ENCODE data around the gene PDRG1.

The PDRG1 gene

DNA sequence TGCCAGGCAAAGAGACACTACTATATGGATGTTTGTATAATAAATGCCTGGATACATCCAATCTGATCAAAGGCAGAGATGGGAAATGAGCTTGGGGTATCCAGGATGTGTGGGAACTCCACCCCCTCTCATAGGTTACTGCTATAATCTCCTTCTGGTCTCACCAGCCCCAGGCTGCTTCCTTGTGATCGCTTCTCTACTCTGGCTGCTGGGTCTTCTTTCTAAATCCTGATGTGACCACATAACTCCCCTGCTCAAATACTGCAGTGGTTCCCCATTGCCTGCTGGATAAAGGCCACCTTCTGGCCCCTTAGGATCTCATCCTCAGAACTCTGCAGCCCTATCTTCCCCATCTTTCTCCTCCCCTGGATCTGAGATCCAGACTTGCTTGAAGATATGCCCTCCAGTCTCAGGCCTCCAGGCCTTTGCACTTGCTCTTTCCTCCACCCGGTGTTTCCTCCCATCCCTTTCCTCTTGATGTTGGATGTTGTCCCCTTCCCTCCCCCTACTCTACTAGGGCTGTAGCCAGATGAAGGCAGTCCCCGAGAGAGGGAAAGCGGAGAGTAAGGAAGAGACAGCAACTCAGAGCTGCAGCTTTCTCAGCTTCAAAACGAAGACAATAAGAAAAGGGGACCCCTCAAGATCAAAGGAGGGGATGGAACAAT lies 15.3 kb upstream of the PDRG1 start:
- DNase-seq = no peak

DNA sequence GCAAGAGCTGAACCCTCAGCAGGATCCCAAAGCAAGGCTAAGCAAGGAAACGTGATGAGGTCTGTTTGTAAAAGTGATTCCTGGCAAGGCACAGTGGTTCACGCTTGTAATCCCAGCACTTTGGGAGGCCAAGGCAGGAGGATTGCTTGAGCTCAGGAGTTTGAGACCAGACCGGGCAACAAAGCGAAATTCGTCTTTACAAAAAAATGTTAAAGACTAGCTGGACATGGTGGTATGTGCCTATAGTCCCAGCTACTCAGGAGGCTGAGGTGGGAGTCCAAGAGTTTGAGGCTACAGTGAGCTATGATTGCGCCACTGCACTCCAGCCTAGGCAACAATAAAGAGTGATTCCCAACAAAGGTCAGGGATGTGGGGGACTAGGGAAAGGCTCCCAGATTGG lies 12.0 kb upstream of the PDRG1 start:
- DNase-seq = no peak

DNA sequence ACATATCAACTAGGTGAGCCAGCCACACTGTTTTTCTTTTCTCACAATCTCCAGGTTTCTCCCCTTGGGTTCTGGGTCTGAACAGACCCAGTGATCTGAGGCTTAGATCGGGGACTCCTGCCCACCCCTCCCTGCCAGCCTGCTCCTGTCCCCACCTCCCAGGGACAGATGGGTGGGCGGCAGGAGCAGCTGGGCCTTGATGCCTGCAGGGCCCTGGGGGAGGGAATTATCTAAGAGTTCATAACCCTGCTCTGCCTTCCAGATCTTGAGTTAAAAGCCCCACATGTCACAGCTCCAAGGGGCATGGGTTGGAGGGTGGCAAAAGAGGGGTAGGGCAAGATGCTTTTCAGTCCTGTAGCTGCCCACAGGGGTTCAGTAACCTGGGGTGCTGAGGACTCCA lies 10.9 kb upstream of the PDRG1 start:
- no peak for DNase-seq

DNA sequence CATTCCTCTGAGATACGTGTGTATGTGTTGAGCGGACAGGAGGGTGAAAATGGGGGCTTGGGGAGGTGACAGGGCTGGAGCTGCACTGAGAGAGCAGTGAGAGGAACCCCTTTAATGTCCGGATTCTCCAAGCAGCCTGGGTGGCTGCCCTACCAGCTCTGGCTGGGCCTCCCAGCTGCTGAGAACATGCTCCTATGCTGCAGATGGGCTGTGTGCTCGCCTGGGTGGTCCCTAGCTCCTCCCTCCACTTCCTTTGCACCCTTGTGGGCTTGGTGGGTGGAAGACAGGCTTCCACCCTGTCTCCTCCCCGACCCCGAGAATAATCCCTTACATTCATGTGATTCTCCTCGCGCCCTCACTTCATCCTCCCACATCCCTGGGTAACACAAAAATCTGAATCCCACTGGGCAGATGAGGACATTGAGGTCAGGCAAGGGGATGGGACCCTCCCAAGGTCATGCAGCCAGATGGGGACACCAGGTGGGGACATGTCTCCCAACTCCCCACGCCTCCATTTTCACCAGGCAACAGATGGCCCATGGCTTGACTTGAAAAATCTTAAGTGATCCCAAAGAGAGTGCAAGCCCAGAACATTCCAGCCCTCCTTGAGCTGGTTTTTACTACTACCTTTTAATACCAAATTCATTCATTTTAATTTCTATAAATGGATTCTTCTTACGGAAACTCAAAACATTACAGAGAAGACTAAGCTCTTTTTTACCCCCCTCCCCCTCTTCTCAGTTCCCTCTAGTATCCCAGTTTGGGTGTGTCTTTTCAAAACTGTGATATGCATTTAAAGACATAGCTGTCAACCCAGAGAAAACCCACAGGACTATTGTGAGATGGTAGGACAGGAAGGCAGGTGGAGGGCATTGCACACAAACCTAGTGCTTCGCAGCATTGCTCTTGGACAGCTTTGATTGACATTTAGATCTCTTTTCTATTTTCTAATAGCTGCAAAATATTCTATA lies 5.0 kb upstream of the PDRG1 start:
- peak; percentile 55 for DNase-seq

DNA sequence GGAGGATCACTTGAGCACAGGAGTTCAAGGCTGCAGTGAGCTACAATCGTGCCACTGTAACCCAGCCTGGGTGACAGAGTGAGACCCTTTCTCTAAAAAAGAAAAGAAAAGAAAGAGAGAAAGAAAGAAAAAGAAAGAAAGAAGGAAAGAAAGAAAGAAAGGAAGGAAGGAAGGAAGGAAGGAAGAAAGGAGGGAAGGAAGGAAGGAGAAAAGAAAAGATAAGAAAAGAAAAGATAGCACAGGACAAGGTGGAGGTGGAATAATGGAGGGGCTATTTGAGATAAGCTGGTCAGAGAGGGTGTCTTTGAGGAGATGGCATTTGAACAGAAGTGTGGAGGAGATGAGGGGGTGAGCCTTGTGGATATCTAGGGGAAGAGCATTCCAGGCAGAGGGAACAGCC lies 2.7 kb upstream of the PDRG1 start:
- DNase-seq = no peak

DNA sequence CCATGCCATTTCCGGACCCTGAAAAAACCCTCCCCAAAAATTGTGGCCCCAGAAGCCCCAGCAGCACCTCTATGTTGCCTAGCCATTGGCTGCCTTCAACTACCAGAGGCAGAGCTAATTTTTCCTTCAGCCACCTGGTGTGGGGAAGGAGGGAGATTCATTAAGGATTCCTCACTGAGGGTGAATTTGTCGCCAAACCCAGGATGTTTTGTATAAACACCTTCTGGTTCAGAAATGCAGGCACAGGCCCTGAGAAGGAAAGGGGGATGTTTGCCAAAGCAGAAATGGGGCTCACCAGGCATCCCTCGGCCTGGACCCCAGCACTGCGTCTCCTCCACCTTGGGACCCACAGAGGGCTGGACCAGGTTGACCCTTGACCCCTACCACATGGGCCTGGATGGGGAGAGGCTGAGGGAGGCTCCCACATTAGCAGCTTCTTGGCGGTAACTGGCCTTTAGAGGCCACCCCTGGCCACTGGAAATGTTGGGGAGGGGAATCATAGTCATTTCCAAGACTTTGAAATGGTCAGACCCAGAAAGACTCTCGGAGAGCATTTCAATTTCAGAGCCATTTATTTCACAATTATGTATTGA lies 1.8 kb upstream of the PDRG1 start:
- DNase-seq = no peak

DNA sequence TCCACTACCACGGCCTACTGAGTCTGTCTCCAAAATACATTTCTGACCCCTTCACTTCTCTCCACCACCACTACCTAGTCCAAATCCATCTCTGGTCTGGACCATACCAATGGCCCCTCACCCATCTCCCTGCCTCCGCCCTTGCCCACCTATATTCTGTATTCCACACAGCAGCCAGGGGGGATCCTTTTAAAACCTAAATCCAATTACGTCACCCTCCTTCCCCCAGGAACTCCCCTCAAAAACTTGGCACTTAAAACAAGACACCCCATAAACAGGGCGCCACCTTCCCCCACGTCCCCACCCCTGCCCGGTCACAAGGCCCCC lies 680 bp downstream of the PDRG1 start:
- DNase-seq = no peak

DNA sequence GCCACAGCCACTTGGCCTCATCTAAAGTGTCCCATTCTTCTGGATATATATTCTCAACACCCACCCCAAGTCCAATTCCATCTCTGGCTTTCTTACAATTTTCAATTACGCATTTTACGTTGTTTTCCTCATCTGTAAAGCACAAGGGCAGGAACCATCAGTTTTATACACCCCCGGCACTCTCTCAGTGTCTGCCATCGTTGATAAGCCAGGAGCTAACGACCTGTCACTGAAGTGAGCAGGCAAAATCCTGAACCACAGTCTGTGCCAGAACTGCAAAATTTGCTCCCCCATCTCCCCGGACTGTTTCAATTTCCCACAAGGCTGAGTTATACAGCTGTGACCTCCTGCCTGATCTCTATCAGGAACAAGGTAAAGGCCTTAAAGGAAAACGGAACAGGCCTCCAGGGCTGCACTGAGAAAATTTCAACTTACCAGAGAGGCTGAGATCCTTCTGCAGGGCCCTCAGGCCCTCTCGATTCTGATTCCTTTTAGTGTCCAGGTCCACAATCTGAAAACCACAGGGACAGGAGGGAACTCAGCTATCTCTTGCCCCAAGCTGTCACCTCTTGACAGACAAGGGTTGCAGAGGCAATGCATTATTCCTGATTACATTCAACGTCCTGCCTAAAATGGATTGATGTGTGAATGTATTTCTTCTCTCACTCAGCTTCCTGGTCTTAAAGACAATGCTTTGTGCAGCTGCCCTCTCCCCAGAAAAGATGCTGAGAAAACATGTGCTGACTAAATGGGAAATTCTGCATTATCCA lies 1.8 kb downstream of the PDRG1 start:
- DNase-seq = peak; percentile 83

DNA sequence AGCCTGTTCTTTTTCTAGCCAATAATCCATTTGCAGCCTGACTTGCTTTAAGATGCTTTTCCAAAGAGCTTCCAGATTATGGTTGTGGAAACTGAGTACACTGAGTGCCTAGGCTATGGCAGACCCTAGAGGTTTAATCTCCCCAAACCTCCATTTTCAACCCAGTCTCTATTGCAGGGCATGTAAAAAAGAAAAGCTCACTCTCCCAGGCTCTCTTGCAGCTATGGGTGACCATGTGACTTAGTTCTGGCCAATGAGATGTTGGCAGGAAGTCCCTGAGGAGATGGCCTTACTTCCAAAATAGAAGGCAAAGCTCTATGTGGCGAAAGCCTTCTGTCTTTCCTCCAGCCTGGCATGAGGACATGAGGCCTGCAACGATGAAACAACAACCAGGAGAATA lies 3.8 kb downstream of the PDRG1 start:
- peak; percentile 29 for DNase-seq

DNA sequence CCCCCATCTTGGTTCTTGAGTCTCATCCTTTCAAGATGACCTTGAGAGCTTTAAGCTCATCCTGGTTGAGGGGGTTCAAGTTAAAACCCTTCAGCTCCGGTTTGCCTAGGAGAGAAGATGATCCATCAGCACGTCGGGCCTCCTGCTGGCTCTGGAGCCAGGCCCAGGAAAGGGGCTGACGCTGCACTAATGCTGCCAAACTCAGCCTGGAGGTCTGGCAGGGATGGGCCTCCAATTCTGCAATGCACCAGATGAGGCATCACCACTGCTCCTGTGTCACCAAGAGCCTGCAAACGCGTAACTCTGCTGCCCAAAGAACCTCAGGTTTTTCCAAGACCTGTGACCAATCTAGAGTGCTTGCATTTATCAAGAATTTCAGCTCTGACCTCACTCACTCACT lies 6.1 kb downstream of the PDRG1 start:
- no peak for DNase-seq

DNA sequence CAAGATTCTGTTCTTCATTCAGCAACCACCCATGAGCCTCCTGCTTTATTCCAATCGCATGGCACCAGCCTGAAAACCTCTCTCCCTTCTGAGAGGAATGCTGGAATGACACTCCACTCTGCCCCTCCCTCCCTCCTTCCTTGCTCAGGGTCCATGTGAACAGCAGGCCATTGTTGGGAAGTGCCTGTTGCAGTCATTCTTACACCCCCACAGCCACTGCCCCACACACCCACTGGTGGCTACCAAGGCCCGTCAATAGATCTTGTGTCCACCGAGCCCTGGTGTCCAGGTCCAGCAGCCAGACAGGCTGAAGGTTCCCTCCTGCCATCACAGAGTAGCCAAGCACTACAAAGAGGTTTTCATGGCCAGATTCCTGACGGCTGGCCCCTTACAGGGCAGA lies 6.5 kb downstream of the PDRG1 start:
- DNase-seq = no peak

DNA sequence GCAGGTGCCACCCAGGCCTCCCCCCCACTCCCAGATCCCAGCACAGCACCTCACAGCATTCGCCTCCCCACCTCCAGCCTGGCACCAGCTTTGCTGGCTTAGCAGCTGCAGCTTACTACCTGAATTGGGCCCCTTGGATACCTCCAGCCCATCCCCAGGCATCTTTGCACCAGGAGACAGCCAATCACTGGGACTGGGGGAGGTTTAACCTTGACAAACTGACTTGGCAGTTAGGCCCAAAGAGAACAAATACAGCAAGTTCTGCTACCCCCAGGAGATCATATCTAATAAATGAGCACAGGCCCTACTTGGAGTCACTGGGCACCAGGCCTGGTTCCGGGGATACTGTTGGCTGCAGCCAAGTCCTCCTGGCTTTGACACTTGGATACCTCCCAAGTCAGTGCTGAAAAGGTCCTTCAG lies 8.8 kb downstream of the PDRG1 start:
- no peak for DNase-seq

DNA sequence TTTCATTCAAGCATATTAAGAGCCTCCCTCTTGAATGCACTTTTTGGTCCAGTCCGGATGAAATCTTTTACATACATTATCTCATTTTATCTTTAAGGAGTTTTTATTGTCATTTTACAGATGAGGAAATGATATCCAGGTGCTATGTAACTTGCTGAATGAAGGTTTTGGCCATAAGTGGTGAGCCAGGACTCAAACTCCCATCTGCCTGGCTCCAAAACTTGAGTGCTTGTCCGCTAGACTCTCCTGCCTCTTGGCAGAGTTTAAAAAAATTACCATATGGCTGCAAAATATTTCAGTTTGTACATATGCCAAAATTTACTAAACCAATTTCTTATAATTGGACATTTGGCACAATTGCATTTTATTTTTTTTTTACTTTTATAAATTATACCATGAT lies 12.2 kb downstream of the PDRG1 start:
- DNase-seq = no peak

DNA sequence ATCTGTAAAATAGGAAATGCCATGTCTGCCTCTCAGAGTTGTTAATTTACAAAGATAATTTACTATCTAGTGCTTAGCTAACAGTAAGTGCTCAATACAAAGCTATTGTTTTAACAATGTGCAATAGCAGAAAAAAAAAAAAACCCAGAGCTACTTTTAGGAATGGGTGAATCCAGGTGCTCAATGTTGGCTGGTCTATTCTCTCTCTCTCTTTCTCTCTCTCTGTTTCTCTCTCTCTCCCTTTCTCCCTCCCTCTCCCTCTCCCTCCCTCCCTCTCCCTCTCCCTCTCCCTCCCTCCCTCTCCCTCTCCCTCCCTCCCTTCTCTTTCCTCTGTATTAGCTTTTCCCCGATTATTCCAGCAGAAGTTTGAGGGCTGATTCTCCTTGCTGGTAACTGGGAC lies 14.0 kb downstream of the PDRG1 start:
- DNase-seq = no peak

DNA sequence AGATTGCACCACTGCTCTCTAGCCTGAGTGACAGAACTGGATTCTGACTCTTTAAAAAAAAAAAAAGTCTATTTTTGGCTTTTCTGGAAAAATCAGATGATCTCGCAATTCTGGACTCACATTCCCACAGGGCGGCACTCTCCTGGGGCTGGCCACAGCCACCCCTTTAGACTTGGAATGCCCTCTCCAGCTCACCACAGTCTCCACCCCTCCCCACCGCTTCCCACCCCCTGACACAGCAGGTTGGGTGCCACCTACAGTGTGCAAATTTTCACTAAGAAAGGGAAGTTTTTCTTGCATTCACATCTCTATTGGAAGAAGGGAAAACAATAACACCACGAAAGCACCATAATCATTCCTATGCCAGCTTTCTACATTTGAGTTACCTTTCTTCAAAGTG lies 15.4 kb downstream of the PDRG1 start:
- DNase-seq = no peak

DNA sequence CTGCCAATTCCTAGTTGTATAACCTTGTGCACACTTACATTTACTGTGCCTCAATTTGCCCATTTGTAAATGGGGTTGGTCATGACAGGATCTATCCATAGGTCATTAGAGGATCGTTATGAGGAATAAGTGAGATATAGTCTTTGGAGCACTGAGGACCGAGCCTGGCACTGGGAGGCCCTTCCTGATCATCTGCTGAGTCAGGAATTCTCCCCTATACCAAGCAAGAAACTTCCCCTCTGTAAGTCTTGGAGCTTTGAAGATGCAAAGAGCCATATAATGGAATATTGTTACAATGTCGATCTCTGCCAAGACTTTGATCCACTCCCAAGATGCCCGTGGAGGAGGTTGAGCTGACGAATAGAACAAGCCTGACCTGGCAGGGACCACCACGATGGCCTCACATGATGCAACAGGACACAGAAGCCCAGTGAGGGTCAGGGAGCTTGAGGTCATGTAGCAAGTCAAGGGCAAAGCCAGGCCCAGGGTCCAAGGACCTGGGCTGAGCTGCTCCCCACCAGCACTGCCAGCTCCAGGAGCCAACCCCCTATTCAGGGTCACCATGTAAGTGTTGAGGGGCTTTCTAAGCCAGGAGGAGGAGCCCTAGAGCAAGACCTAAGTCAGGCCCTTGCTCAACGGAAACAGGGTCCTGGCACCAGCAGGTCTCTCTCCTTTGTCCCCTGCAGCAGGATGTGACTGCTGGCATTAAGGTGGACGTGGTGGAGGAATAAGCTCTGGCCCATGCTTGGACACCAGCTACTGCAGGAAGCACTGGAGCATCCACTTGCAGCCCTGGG lies 16.7 kb downstream of the PDRG1 start:
- peak; percentile 24 for DNase-seq

DNA sequence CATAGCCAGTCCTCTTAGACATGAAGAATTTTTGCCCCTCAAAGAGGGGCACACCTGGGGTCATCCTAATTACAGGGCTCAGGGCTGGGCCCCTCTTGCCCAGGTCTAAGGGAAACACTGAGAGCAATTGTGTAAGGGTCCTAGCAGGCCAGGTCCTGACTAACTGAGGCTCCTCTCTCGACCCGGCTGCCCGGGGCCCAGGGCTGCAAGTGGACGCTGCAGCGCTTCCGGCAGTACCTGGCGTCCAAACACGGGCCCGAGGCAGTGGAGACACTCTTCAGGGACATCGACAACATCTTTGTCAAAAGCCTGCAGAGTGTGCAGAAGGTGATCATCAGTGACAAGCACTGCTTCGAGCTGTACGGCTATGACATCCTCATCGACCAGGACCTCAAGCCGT lies 17.4 kb downstream of the PDRG1 start:
- DNase-seq = no peak

DNA sequence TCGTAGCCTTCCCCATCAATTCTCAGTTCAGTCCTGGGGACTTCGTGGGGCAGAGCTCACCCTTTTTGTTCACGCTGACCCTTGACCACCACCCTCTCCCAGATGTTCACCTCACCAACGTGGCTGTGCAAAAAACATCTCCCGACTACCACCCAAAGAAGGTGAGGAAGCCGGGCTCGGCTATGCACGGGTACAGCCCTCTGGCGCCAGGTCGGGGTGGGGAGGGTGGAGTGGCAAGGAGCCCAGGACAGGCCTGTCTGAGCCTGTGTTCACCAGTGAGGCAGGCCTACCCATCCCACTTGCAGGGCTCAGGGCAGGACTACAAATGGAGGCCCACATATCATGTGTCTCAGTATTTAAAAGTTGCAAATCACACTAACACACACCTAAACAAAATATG lies 18.1 kb downstream of the PDRG1 start:
- DNase-seq = no peak

DNA sequence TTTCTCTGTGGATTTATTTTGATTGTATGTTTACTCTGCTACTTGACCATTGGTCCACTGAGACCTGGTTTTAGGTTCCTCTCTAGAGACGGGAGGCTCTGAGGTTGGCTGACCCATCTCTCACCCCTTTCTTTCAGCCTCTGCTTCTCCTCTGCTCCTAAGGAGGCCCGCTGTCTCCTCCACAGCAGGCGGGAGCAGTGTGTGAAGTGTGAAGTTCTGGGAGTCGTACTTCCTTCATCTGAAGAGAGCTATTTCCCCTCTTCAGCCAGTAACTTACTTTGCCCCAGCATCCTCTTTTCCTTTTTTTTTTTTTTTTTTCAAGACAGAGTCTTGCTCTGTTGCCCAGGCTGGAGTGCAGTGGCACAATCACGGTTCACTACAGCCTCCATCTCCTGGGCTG lies 21.1 kb downstream of the PDRG1 start:
- no peak for DNase-seq

DNA sequence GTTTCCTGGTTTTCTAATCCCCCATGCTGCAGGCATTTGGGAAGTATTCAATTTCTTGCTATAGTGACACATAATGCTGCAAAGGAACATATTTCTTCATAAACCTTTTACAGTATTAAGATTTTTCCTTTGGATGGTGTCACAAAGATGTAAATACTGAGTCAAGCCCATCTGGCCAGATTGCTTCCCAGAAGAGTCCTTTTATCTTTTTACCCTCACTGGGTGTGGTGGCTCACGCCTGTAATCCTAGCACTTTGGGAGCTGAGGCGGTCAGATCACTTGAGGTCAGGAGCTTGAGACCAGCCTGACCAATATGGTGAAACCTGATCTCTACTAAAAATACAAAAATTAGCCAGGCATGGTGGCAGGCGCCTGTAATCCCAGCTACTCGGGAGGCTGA lies 22.2 kb downstream of the PDRG1 start:
- peak; percentile 15 for DNase-seq

DNA sequence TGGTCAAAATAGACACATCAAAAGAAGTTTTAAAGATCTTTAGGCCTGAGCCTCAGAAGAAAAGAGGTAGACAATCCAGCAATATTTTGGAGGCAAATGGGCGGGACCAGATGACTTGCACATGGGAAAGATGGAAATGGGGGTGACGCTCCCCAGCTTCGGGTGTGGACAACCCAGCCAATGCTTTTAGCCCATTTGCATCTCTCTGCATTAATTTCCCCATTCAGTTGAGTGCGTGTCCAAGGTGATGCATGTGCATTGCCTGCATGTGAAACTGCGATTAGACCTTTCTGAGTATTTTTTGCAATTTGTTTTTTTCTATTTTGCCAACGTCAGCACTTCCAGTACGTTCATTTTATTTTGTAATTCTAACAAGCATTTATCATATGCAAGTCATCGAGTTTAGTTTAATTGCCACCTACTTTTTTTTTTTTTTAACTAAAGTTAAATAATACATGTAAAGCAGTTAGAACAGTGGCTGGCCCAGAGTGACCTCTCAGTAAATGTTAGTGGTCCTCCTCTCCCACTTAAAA lies 24.2 kb downstream of the PDRG1 start:
- no peak for DNase-seq

DNA sequence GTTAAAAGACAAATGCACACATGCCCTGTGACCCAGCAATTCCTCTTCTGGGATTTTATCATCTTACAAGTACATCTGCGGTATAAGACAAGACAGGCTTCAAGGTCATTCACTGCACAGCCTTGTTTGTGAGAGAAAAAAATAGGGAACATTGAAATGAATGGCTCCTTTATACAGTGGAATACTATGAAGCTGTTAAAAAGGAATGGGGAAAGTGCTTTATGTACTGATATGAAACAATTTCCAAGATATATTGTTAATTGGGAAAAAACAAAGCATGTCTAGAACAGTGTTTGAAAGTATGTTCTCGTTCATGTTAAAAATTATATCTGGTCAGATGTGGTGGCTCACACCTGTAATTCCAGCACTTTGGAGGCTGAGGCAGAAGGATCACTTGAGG lies 25.4 kb downstream of the PDRG1 start:
- DNase-seq = no peak
